GM04503 (cell line): Measurements from ENCODE around the gene DDAH2.
A peak's percentile ranks its signal among the peaks of the same experiment; 100 is the strongest.

Source experiments
- DNase-seq: peaks from one replicate; pipeline ENCODE4 v3.0.0-alpha.2; 2012; ENCODE audit warnings: low read depth

Gene DDAH2

GRCh38 chr6:31728767-31729514 is at the start of gene DDAH2:
Gene DDAH2, minus strand, starts transcription at chr6:31729299. Its CDS starts 138 bp downstream, at chr6:31729161.
- no peak for DNase-seq

- no peak for DNase-seq
Observed at GRCh38 chr6:31778193-31778592, 49.1 kb upstream of the DDAH2 start.

- DNase-seq: no peak
Observed at GRCh38 chr6:31777667-31778050, 48.6 kb upstream of the DDAH2 start.

GRCh38 chr6:31776989-31777666 is 48.0 kb upstream of the DDAH2 start, which contains the start of gene VWA7:
Gene VWA7, minus strand, starts transcription at chr6:31777328. Its CDS starts 549 bp downstream, at chr6:31776779.
- DNase-seq: no peak

- DNase-seq: no peak
Observed at GRCh38 chr6:31776485-31776988, 47.4 kb upstream of the DDAH2 start.

- DNase-seq: no peak
Observed at GRCh38 chr6:31775633-31776484, 46.8 kb upstream of the DDAH2 start.

GRCh38 chr6:31775184-31775583 is 46.1 kb upstream of the DDAH2 start:
- no peak for DNase-seq

GRCh38 chr6:31771992-31772358 is 42.9 kb upstream of the DDAH2 start:
- no peak for DNase-seq

- no peak for DNase-seq
Observed at GRCh38 chr6:31770860-31771259, 41.8 kb upstream of the DDAH2 start.

- DNase-seq: no peak
Observed at GRCh38 chr6:31769684-31770371, 40.7 kb upstream of the DDAH2 start.

GRCh38 chr6:31768363-31769257 is 39.5 kb upstream of the DDAH2 start:
- DNase-seq: no peak

GRCh38 chr6:31767096-31767645 is 38.1 kb upstream of the DDAH2 start:
- no peak for DNase-seq

- no peak for DNase-seq
Observed at GRCh38 chr6:31765910-31766794, 37.1 kb upstream of the DDAH2 start.

GRCh38 chr6:31765559-31765909 is 36.4 kb upstream of the DDAH2 start:
- DNase-seq: no peak

- no peak for DNase-seq
Observed at GRCh38 chr6:31764198-31764597, 35.1 kb upstream of the DDAH2 start.

- DNase-seq: peak; percentile 76
Observed at GRCh38 chr6:31763619-31763940, 34.5 kb upstream of the DDAH2 start.

GRCh38 chr6:31762878-31763618 is 33.9 kb upstream of the DDAH2 start:
- DNase-seq: no peak

- DNase-seq: no peak
Observed at GRCh38 chr6:31762356-31762755, 33.3 kb upstream of the DDAH2 start, which contains the start of gene SAPCD1. Gene SAPCD1, plus strand, starts transcription at chr6:31762656. Its CDS starts 399 bp downstream, at chr6:31763055.

- DNase-seq: no peak
Observed at GRCh38 chr6:31761343-31761742, 32.2 kb upstream of the DDAH2 start.
